Activated CD8-positive, alpha-beta memory T cell treated with anti-CD3 and anti-CD28 coated beads, Interleukin-2, amount 10 ng/mL, durations not matched to agents 7 days and 5 days (primary cell): Measurements from ENCODE around the gene ELP4. TPM values are rescaled to one million over a fixed set of nuclear protein-coding genes. Genes with fewer than 3 reads are reported as not detected.

Source experiments
- ATAC-seq: fragments of 150-1000 bp; cut with Tn5 transposase; one replicate; pipeline ENCODE4 v1.10.0; 2021; ENCODE audit warnings: moderate library complexity
- CTCF ChIA-PET: fragments of 350-600 bp; sonication (Branson Sonifier 250); formaldehyde crosslinking; loops from one replicate; lab custom pipeline; 2021; ENCODE audit warnings: antibody characterized with exemption; lab: Charles Lee
- DNase-seq: peaks from one replicate; pipeline ENCODE4 v3.0.0-alpha.2; 2020
- H3K27ac Mint-ChIP-seq: one replicate; pipeline ENCODE4 v1.8.0; 2021; ENCODE audit warnings: mild to moderate bottlenecking, mixed read lengths
- H3K27me3 Mint-ChIP-seq: one replicate; pipeline ENCODE4 v1.8.0; 2021; ENCODE audit warnings: mixed read lengths
- H3K36me3 Mint-ChIP-seq: one replicate; pipeline ENCODE4 v1.8.0; 2021; ENCODE audit warnings: mild to moderate bottlenecking, mixed read lengths
- H3K4me1 Mint-ChIP-seq: one replicate; pipeline ENCODE4 v1.8.0; 2021; ENCODE audit warnings: mixed read lengths
- H3K4me3 Mint-ChIP-seq: one replicate; pipeline ENCODE4 v1.8.0; 2021; ENCODE audit warnings: mild to moderate bottlenecking, moderate library complexity, mixed read lengths
- H3K9me3 Mint-ChIP-seq: one replicate; pipeline ENCODE4 v1.8.0; 2022; ENCODE audit warnings: low read depth, mixed read lengths
- total RNA-seq, 2 experiments: library from RNA; stranded (reverse); gene quantifications; one replicate each; pipeline ENCODE4 v1.2.3, GENCODE V29; 2021

ELP4 gene
- total RNA-seq, 2 experiments from 2014 or later: 20.7 to 23.7 TPM

GRCh38 chr11:31815711-31816467, 306.3 kb downstream of the ELP4 start:
- Mint-ChIP-seq H3K9me3 (no peaks in the 10 kb centered on the region), H3K4me1 (peaks cover 27% of the 10 kb centered on the region), H3K36me3 (no peaks in the 10 kb centered on the region), H3K4me3 (peak overlapping the region; percentile 35), H3K27ac (peak overlapping the region; percentile 56), H3K27me3 (peaks cover 85% of the 10 kb centered on the region)
- no peak for DNase-seq
- CTCF ChIA-PET: no interaction called here
- no peak for ATAC-seq

GRCh38 chr11:31816468-31817053, 307.0 kb downstream of the ELP4 start:
- Mint-ChIP-seq H3K9me3 (no peaks in the 10 kb centered on the region), H3K4me1 (peaks cover 24% of the 10 kb centered on the region), H3K27me3 (peaks cover 85% of the 10 kb centered on the region), H3K4me3 (peak overlapping the region; percentile 35), H3K27ac (peak overlapping the region; percentile 56), H3K36me3 (no peaks in the 10 kb centered on the region)
- CTCF ChIA-PET: no interaction called here
- no peak for DNase-seq
- ATAC-seq: no peak

DNA sequence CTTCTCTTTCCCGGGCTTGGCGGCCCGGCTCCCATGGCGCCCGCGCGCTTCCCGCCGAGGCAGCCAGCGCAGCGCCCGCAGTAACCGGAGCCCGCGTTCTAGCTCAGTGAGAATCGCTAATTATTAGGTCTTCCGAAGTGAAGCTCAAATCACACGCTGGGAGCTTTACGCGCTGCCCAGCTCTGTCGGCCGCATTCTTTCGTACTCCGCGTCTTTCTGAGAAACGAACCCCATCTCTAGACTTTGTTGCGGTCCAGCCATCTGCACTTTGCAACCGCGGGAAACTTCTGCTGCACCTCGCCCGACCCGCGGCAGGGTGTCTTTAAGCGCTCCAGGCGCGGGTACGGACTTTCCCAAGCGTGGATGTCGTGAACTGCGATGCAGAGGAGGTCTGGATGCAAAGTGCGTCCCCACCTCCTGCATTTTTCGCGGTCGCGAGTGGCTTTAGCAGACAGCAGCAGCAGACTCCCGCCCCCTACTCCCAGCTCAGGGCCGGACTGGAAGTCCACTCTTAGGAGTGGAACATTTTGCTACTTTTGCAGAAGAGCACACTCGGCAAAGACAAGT, 307.6 kb downstream of the ELP4 start:
- CTCF ChIA-PET: no interaction called here

GRCh38 chr11:31817621-31818424, 308.3 kb downstream of the ELP4 start:
- ATAC-seq: no peak
- peaks cover 2% of the 10 kb centered on the region for H3K9me3 Mint-ChIP-seq
- H3K4me1 Mint-ChIP-seq: peaks cover 17% of the 10 kb centered on the region
- H3K4me3 Mint-ChIP-seq: no peak overlapping the region
- DNase-seq: no peak
- H3K36me3 Mint-ChIP-seq: peaks cover 2% of the 10 kb centered on the region
- CTCF ChIA-PET: no interaction called here
- peaks cover 87% of the 10 kb centered on the region for H3K27me3 Mint-ChIP-seq
- H3K27ac Mint-ChIP-seq: no peak overlapping the region

More for the DNA sequence above, 307.6 kb downstream of the ELP4 start:
- Mint-ChIP-seq H3K4me3 (peak overlapping the region; percentile 28), H3K27me3 (peaks cover 86% of the 10 kb centered on the region), H3K9me3 (peaks cover under 1% of the 10 kb centered on the region), H3K4me1 (peaks cover 22% of the 10 kb centered on the region), H3K36me3 (peaks cover under 1% of the 10 kb centered on the region), H3K27ac (peak overlapping the region; percentile 61)
- ATAC-seq (no peak), DNase-seq (no peak)

- ATAC-seq: no peak
- H3K9me3 Mint-ChIP-seq: peaks cover 2% of the 10 kb centered on the region
- H3K36me3 Mint-ChIP-seq: peaks cover 2% of the 10 kb centered on the region
- H3K4me1 Mint-ChIP-seq: peaks cover 16% of the 10 kb centered on the region
- H3K27ac Mint-ChIP-seq: no peak overlapping the region
- H3K4me3 Mint-ChIP-seq: no peak overlapping the region
- H3K27me3 Mint-ChIP-seq: peaks cover 89% of the 10 kb centered on the region
- CTCF ChIA-PET: no interaction called here
- DNase-seq: no peak
These were observed 308.8 kb downstream of the ELP4 start for GRCh38 chr11:31818425-31818755.

DNA sequence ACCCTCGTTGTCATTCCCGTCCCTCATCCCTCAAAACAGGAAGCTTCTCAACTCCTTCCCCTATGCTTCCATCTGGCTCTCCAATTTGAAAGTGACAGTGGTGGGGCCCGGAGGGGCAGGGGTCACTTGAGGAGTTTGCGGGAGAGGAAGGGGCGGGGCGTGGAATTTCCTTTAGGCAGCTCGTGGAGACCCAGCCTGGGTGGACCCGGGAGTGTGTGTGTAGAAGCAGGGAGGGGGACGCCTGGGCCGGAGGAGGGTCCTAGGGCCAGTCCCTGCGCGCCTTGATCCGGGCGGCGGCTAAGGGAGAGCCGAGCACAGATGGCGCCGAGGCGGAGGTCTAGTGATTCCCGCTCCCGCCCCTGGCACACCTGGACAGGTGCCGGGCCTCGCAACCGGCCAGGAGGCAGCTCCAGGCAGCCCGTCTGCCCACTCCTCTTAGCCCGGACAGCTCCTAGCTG, 309.3 kb downstream of the ELP4 start:
- Mint-ChIP-seq H3K27me3 (peaks cover 89% of the 10 kb centered on the region), H3K4me1 (peaks cover 12% of the 10 kb centered on the region), H3K27ac (no peak overlapping the region), H3K36me3 (peaks cover 2% of the 10 kb centered on the region), H3K9me3 (peaks cover 2% of the 10 kb centered on the region), H3K4me3 (no peak overlapping the region)
- CTCF ChIA-PET: no interaction called here
- DNase-seq (no peak), ATAC-seq (no peak)

DNA sequence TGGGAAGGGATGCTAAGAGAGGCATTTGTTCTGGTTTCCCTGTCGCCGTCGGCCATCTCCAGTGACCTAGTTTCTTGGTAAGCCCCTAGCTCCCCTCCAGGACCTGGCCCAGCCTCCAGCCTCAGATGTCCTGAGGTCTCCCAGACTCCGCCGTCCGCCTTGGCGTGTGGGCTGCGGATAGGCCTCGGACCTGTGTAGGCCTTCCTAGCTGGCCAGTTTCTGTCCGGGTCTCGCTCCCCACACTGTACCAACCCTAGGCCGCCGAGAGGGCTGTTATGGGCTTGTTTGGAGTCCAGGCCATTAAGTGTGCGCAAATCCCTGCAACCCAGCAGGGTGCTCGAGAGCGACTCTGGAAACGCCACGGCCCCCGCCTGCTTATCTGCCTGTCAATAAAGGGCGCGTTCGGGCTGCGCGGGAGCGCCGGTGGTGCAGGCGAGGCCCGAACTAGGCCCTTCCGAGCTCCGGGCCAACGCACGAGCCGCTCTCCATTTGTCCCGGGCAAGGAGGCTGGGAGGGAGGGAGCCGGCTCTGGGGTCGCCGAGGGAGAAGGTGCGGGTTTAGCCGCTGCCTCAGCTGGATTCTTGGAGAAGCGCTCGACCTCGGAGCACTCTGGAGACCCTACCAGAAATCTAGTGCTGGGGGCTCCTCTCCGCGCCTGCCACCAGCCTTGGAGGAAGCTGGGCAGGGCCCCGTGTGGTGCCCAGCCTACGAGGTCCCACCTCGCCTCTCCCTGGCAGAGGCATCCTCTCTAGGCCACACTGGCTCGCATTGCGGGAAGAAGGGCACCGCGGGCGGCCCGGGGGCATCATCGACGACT, 310.3 kb downstream of the ELP4 start:
- peaks cover 2% of the 10 kb centered on the region for H3K9me3 Mint-ChIP-seq
- no peak overlapping the region for H3K27ac Mint-ChIP-seq
- ATAC-seq (no peak), DNase-seq (no peak)
- H3K36me3 Mint-ChIP-seq: peaks cover 3% of the 10 kb centered on the region
- no peak overlapping the region for H3K4me3 Mint-ChIP-seq
- CTCF ChIA-PET: no interaction called here
- peaks cover 91% of the 10 kb centered on the region for H3K27me3 Mint-ChIP-seq
- peaks cover 12% of the 10 kb centered on the region for H3K4me1 Mint-ChIP-seq

- H3K4me1 Mint-ChIP-seq: peaks cover 9% of the 10 kb centered on the region
- H3K9me3 Mint-ChIP-seq: peaks cover 2% of the 10 kb centered on the region
- no peak for ATAC-seq
- H3K27me3 Mint-ChIP-seq: peaks cover 91% of the 10 kb centered on the region
- CTCF ChIA-PET: no interaction called here
- peaks cover 3% of the 10 kb centered on the region for H3K36me3 Mint-ChIP-seq
- DNase-seq: no peak
- no peak overlapping the region for H3K27ac Mint-ChIP-seq
- H3K4me3 Mint-ChIP-seq: no peak overlapping the region
These were observed 310.9 kb downstream of the ELP4 start for GRCh38 chr11:31820438-31820818.

DNA sequence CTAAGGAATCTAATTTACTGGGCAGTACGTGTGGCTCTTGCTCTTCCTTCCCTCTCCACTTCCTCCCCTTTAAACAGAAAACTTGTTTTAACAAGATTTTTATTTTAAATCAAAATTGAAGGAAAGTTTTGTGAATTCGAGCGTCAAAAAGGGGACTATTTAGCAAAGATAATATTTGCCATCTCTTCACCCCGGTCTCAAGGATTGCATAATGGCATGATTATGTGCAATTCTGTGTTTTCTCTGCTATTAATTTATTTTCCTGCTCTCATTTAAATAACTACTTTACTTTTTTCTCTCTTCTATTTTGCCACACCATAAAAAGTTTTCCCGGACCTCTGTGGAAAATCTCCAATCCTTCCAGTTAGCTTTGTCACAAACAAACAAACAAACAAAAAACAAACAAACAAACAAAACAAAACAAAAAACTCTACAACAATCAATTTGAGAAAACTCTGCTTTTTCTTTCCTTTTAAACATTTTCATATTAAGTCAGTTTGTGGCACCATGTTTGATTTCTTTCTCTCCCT, 311.7 kb downstream of the ELP4 start:
- H3K9me3 Mint-ChIP-seq: peaks cover 2% of the 10 kb centered on the region
- CTCF ChIA-PET: no interaction called here
- peaks cover 91% of the 10 kb centered on the region for H3K27me3 Mint-ChIP-seq

GRCh38 chr11:31821766-31822165, 312.2 kb downstream of the ELP4 start:
- DNase-seq: no peak
- Mint-ChIP-seq H3K9me3 (peaks cover 2% of the 10 kb centered on the region), H3K27me3 (peaks cover 93% of the 10 kb centered on the region), H3K36me3 (peaks cover 5% of the 10 kb centered on the region), H3K27ac (no peak overlapping the region), H3K4me3 (no peak overlapping the region), H3K4me1 (peaks cover 9% of the 10 kb centered on the region)
- CTCF ChIA-PET: no interaction called here
- ATAC-seq: no peak

More for the DNA sequence above, 311.7 kb downstream of the ELP4 start:
- Mint-ChIP-seq H3K27ac (no peak overlapping the region), H3K4me1 (peaks cover 6% of the 10 kb centered on the region), H3K36me3 (peaks cover 3% of the 10 kb centered on the region), H3K4me3 (no peak overlapping the region)
- no peak for ATAC-seq
- no peak for DNase-seq

DNA sequence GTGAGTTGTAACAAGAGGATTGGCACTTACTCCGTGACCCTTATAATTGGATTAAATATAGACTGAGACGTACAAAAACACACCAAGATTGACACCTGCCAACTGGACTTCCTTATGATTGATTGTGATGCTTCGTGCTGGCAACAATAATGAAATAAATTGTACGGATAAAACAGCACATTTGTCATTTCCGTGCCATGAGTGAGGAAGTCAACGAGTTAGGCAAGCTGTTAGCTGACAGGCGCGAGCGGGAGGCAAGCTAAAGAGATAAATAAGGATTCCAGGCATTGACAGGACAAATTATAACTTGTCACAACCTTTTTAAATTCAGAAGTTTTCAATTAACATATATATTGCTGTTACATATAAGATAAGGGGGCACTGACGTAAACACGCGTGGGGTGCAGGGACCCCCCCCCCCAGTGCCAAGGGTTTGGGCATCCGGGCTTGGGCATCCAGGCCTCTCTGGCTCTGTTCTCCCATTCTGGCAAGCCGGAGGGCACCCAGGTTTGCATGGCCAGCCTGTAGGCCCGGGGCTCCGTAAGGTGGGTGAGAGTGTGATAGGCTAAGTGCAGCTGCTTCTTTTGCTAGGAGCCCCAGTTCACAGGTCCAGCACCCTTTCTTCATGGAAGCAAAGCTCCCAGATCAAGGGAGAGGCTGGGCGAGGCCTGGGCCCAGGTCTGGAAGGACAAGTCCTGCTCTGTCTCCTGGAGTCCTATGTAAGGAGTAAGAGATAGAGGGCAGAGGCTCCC, 312.8 kb downstream of the ELP4 start:
- ATAC-seq: no peak
- Mint-ChIP-seq H3K9me3 (peaks cover 2% of the 10 kb centered on the region), H3K27me3 (peaks cover 92% of the 10 kb centered on the region), H3K36me3 (peaks cover 5% of the 10 kb centered on the region), H3K27ac (no peak overlapping the region), H3K4me1 (peaks cover 7% of the 10 kb centered on the region), H3K4me3 (no peak overlapping the region)
- DNase-seq: no peak
- CTCF ChIA-PET: interaction anchor here (0.8 to 1.3 kb wide), 3 partner anchors 13 to 17 kb away, joined by 3 to 4 read pairs (median 3); no protein-coding TSS in a partner anchor
